Measurements from ENCODE around the gene PHAX. TPM values are rescaled to one million over a fixed set of nuclear protein-coding genes. Genes with fewer than 3 reads are reported as not detected.
"Not testable (repeated sequence)": the region's sequence is repeated elsewhere in the genome, so short reads cannot be mapped to it uniquely, and the experiment has no call there.

The PHAX gene
- total RNA-seq, 4 donors from 2014 or later, result 37.8 to 49.0 (median 42.9) TPM

GRCh38 chr5:126641387-126641786 lies 40.6 kb downstream of the PHAX start:
- no peak overlapping the region for H3K4me3 ChIP-seq

GRCh38 chr5:126645132-126645531 lies 44.4 kb downstream of the PHAX start:
- no peaks in the 10 kb centered on the region for H3K27me3 ChIP-seq
- intact Hi-C loops (cut with DNase I), result no loop called here
- no peaks in the 10 kb centered on the region for H3K36me3 ChIP-seq
- H3K9me3 ChIP-seq, result peaks cover 0 to 9% (median 4%) of the 10 kb centered on the region in 4 donors
- DNase-seq (ENCODE audit: extremely low spot score), result no peak
- 83% methylated on average over 1 of the region's 1 CpG for WGBS
- TF ChIP-seq POLR2AphosphoS5 (IDR thresholded peaks at IDR 0.05), result no peak
- TF ChIP-seq POLR2A (IDR thresholded peaks at IDR 0.05; ENCODE audit: low read depth), result no peak
- no peak for TF ChIP-seq CTCF (IDR thresholded peaks at IDR 0.05)
- TF ChIP-seq EP300 (IDR thresholded peaks at IDR 0.05), result no peak
- H3K4me1 ChIP-seq, result no peaks in the 10 kb centered on the region
- H3K4me3 ChIP-seq, result no peak overlapping the region
- no peak overlapping the region for H3K27ac ChIP-seq (replicated peaks in 1 of 4)

More at GRCh38 chr5:126641387-126641786, 40.6 kb downstream of the PHAX start:
- no peaks in the 10 kb centered on the region for H3K36me3 ChIP-seq
- intact Hi-C loops (cut with DNase I), result no loop called here
- no peak overlapping the region for H3K27ac ChIP-seq (replicated peaks in 1 of 4)
- H3K27me3 ChIP-seq, result no peaks in the 10 kb centered on the region
- DNase-seq (ENCODE audit: extremely low spot score), result no peak
- H3K9me3 ChIP-seq, result peaks cover 0 to 9% (median 4%) of the 10 kb centered on the region in 4 donors
- TF ChIP-seq EP300 (IDR thresholded peaks at IDR 0.05) (no peak), CTCF (IDR thresholded peaks at IDR 0.05) (no peak), POLR2A (IDR thresholded peaks at IDR 0.05; ENCODE audit: low read depth) (no peak), POLR2AphosphoS5 (IDR thresholded peaks at IDR 0.05) (no peak)
- WGBS, result 96% methylated on average over 5 of the region's 5 CpGs
- H3K4me1 ChIP-seq, result no peaks in the 10 kb centered on the region

- H3K27ac ChIP-seq (replicated peaks in 1 of 4), result no peak overlapping the region
- no peak overlapping the region for H3K4me3 ChIP-seq
- intact Hi-C loops (cut with DNase I), result no loop called here
- H3K4me1 ChIP-seq, result no peaks in the 10 kb centered on the region
- no peaks in the 10 kb centered on the region for H3K27me3 ChIP-seq
- H3K36me3 ChIP-seq, result no peaks in the 10 kb centered on the region
- H3K9me3 ChIP-seq, result peaks cover 0 to 9% (median 4%) of the 10 kb centered on the region in 4 donors
- DNase-seq (ENCODE audit: extremely low spot score), result no peak
- TF ChIP-seq POLR2A (IDR thresholded peaks at IDR 0.05; ENCODE audit: low read depth) (no peak), CTCF (IDR thresholded peaks at IDR 0.05) (no peak), EP300 (IDR thresholded peaks at IDR 0.05) (no peak), POLR2AphosphoS5 (IDR thresholded peaks at IDR 0.05) (no peak)
These were observed 46.3 kb downstream of the PHAX start for GRCh38 chr5:126647071-126647470.

GRCh38 chr5:126648471-126648870 lies 47.7 kb downstream of the PHAX start:
- no peak for TF ChIP-seq EP300 (IDR thresholded peaks at IDR 0.05)
- no peak for TF ChIP-seq CTCF (IDR thresholded peaks at IDR 0.05)
- TF ChIP-seq POLR2A (IDR thresholded peaks at IDR 0.05; ENCODE audit: low read depth), result no peak
- TF ChIP-seq POLR2AphosphoS5 (IDR thresholded peaks at IDR 0.05), result no peak

GRCh38 chr5:126649057-126649456 lies 48.3 kb downstream of the PHAX start:
- intact Hi-C loops (cut with DNase I), result not testable (repeated sequence)

More at GRCh38 chr5:126648471-126648870, 47.7 kb downstream of the PHAX start:
- no peaks in the 10 kb centered on the region for H3K4me1 ChIP-seq
- H3K27me3 ChIP-seq, result no peaks in the 10 kb centered on the region
- WGBS, result 90% methylated on average over 4 of the region's 4 CpGs
- DNase-seq (ENCODE audit: extremely low spot score), result no peak
- peaks cover 0 to 9% (median 4%) of the 10 kb centered on the region in 4 donors for H3K9me3 ChIP-seq
- no peak overlapping the region for H3K4me3 ChIP-seq
- H3K27ac ChIP-seq (replicated peaks in 1 of 4), result no peak overlapping the region
- H3K36me3 ChIP-seq, result no peaks in the 10 kb centered on the region
- intact Hi-C loops (cut with DNase I), result no loop called here

GRCh38 chr5:126649709-126650108 lies 49.0 kb downstream of the PHAX start:
- H3K4me3 ChIP-seq; DNase-seq (ENCODE audit: extremely low spot score); H3K9me3 ChIP-seq; H3K27ac ChIP-seq (replicated peaks in 1 of 4); H3K27me3 ChIP-seq; H3K4me1 ChIP-seq; intact Hi-C loops (cut with DNase I); H3K36me3 ChIP-seq: not testable (repeated sequence)
- 92% methylated on average over 6 of the region's 6 CpGs for WGBS

More at GRCh38 chr5:126649057-126649456, 48.3 kb downstream of the PHAX start:
- not testable (repeated sequence) for DNase-seq (ENCODE audit: extremely low spot score); H3K36me3 ChIP-seq; H3K4me3 ChIP-seq; H3K9me3 ChIP-seq; H3K4me1 ChIP-seq; H3K27me3 ChIP-seq; H3K27ac ChIP-seq (replicated peaks in 1 of 4)
- 74% methylated on average over 7 of the region's 7 CpGs for WGBS
